H9 (cell line): ENCODE results near the gene AHNAK. TPM values are rescaled to one million over a fixed set of nuclear protein-coding genes. Genes with fewer than 3 reads are reported as not detected.

Experiments
- DNase-seq: peaks from one replicate; pipeline ENCODE4 v3.0.0-alpha.2; 2017
- H2AFZ ChIP-seq: one replicate; pipeline ENCODE4 v1.6.1; 2013; ENCODE audit warnings: mild to moderate bottlenecking, low read length, control low read depth, moderate library complexity
- H2AK5ac ChIP-seq: 2 replicates; pipeline ENCODE4 v1.6.1; 2013; ENCODE audit warnings: low read length, control low read depth, mixed read lengths; ENCODE audit not compliant: insufficient read length
- H2BK120ac ChIP-seq: one replicate; pipeline ENCODE4 v1.6.1; 2013; ENCODE audit warnings: low read depth, mild to moderate bottlenecking, low read length, control low read depth, inconsistent platforms; ENCODE audit not compliant: poor library complexity, severe bottlenecking
- H2BK12ac ChIP-seq: 2 replicates; pipeline ENCODE4 v1.6.1; 2013; ENCODE audit warnings: low read length, control low read depth, mixed read lengths, low read depth; ENCODE audit not compliant: insufficient read length
- H2BK15ac ChIP-seq: 2 replicates; pipeline ENCODE4 v1.6.1; 2013; ENCODE audit warnings: low read depth, low read length, control low read depth
- H2BK20ac ChIP-seq: one replicate; pipeline ENCODE4 v1.6.1; 2013; ENCODE audit warnings: low read depth, mild to moderate bottlenecking, low read length, control low read depth, inconsistent platforms; ENCODE audit not compliant: poor library complexity, severe bottlenecking
- H2BK5ac ChIP-seq: 2 replicates; pipeline ENCODE4 v1.6.1; 2013; ENCODE audit warnings: low read length, control low read depth, mixed read lengths; ENCODE audit not compliant: insufficient read length
- H3K14ac ChIP-seq: 2 replicates; pipeline ENCODE4 v1.6.1; 2013; ENCODE audit warnings: low read length, control low read depth; ENCODE audit not compliant: insufficient read depth
- H3K18ac ChIP-seq: 2 replicates; pipeline ENCODE4 v1.6.1; 2013; ENCODE audit warnings: low read depth, mild to moderate bottlenecking, mixed read lengths, low read length, control low read depth; ENCODE audit not compliant: insufficient read length
- H3K23ac ChIP-seq: 2 replicates; pipeline ENCODE4 v1.6.1; 2013; ENCODE audit warnings: low read length, control low read depth, mixed read lengths, low read depth; ENCODE audit not compliant: insufficient read length
- H3K23me2 ChIP-seq: 2 replicates; pipeline ENCODE4 v1.6.1; 2013; ENCODE audit warnings: low read depth, mild to moderate bottlenecking, mixed read lengths, low read length, control low read depth; ENCODE audit not compliant: insufficient read length, poor library complexity, severe bottlenecking
- H3K27ac ChIP-seq: 2 replicates; pipeline ENCODE4 v1.5.1; 2013; ENCODE audit warnings: low read length, control low read depth, mixed read lengths, low read depth; ENCODE audit not compliant: insufficient read length
- H3K27me3 ChIP-seq: 2 replicates; pipeline ENCODE4 v1.6.1; 2013; ENCODE audit warnings: low read length, control low read depth, inconsistent platforms; ENCODE audit not compliant: insufficient read depth
- H3K4ac ChIP-seq: 2 replicates; pipeline ENCODE4 v1.6.1; 2013; ENCODE audit warnings: low read depth, mild to moderate bottlenecking, control low read depth, inconsistent platforms, low read length, moderate library complexity
- H3K4me1 ChIP-seq: 2 replicates; pipeline ENCODE4 v1.6.1; 2013; ENCODE audit warnings: low read length, control low read depth, inconsistent platforms; ENCODE audit not compliant: insufficient read depth
- H3K4me2 ChIP-seq: 2 replicates; pipeline ENCODE4 v1.6.1; 2013; ENCODE audit warnings: low read length, control low read depth, mixed read lengths; ENCODE audit not compliant: insufficient read length, insufficient read depth
- H3K56ac ChIP-seq: 2 replicates; pipeline ENCODE4 v1.6.1; 2013; ENCODE audit warnings: low read depth, mild to moderate bottlenecking, mixed read lengths, low read length, control low read depth; ENCODE audit not compliant: insufficient read length
- H3K79me1 ChIP-seq: 2 replicates; pipeline ENCODE4 v1.6.1; 2013; ENCODE audit warnings: low read depth, mild to moderate bottlenecking, moderate library complexity, low read length, control low read depth, inconsistent platforms; ENCODE audit not compliant: insufficient read depth, poor library complexity, severe bottlenecking
- H3K79me2 ChIP-seq: 2 replicates; pipeline ENCODE4 v1.6.1; 2013; ENCODE audit warnings: low read length, control low read depth, inconsistent platforms; ENCODE audit not compliant: insufficient read depth
- H3K9ac ChIP-seq: 2 replicates; pipeline ENCODE4 v1.6.1; 2013; ENCODE audit warnings: low read length, control low read depth, mixed read lengths; ENCODE audit not compliant: insufficient read length; ENCODE audit errors: extremely low read depth
- H3K9me3 ChIP-seq: one replicate; pipeline ENCODE4 v1.6.1; 2013; ENCODE audit warnings: low read depth, low read length, inconsistent platforms; ENCODE audit not compliant: control insufficient read depth
- H3T11ph ChIP-seq: one replicate; pipeline ENCODE4 v1.6.1; 2013; ENCODE audit warnings: mild to moderate bottlenecking, low read length, control low read depth, inconsistent platforms
- H4K20me1 ChIP-seq: one replicate; pipeline ENCODE4 v1.6.1; 2013; ENCODE audit not compliant: control insufficient read depth, insufficient read length, insufficient read depth
- H4K5ac ChIP-seq: 2 replicates; pipeline ENCODE4 v1.6.1; 2013; ENCODE audit warnings: low read depth, mild to moderate bottlenecking, mixed read lengths, low read length, control low read depth; ENCODE audit not compliant: insufficient read length
- H4K8ac ChIP-seq: replicated peaks from 2 replicates; pipeline ENCODE4 v1.6.1; 2013; ENCODE audit warnings: low read length, control low read depth, mixed read lengths, low read depth; ENCODE audit not compliant: insufficient read length
- H4K91ac ChIP-seq: 2 replicates; pipeline ENCODE4 v1.6.1; 2013; ENCODE audit warnings: low read depth, mild to moderate bottlenecking, moderate library complexity, mixed read lengths, low read length, control low read depth; ENCODE audit not compliant: insufficient read length
- H3K27ac Mint-ChIP-seq, 3 experiments: 2 replicates in 2 of 3; 3 replicates in 1 of 3; pipeline ENCODE4 v1.8.0; 2020 to 2021; ENCODE audit warnings: mixed read lengths in 3 of 3, mild to moderate bottlenecking in 1 of 3, moderate library complexity in 1 of 3
- H3K27me3 Mint-ChIP-seq: 2 replicates; pipeline ENCODE4 v1.8.0; 2021; ENCODE audit warnings: low read depth, mild to moderate bottlenecking, moderate library complexity, mixed read lengths
- H3K36me3 Mint-ChIP-seq, 3 experiments: 2 replicates in 2 of 3; 3 replicates in 1 of 3; pipeline ENCODE4 v1.8.0; 2020 to 2021; ENCODE audit warnings: low read depth in 3 of 3, mixed read lengths in 3 of 3; ENCODE audit not compliant: insufficient read depth in 1 of 3
- H3K4me1 Mint-ChIP-seq, 2 experiments: 2 replicates each; pipeline ENCODE4 v1.8.0; 2020; ENCODE audit warnings: mixed read lengths in 2 of 2
- H3K4me3 Mint-ChIP-seq, 2 experiments: 2 replicates in 1 of 2; 3 replicates in 1 of 2; pipeline ENCODE4 v1.8.0; 2020 to 2021; ENCODE audit warnings: mild to moderate bottlenecking in 2 of 2, mixed read lengths in 2 of 2, moderate library complexity in 1 of 2
- H3K9me3 Mint-ChIP-seq, 2 experiments: 2 replicates in 1 of 2; 3 replicates in 1 of 2; pipeline ENCODE4 v1.8.0; 2020; ENCODE audit warnings: mild to moderate bottlenecking in 2 of 2, mixed read lengths in 2 of 2, moderate library complexity in 1 of 2
- CTCF ChIP-seq: fragments of 200-600 bp; sonication (generic); conservative IDR thresholded peaks from 3 replicates; pipeline ENCODE4 v1.8.0; 2021; ENCODE audit warnings: antibody characterized with exemption, mild to moderate bottlenecking
- WGBS: extraction: QIAGEN DNeasy Blood & Tissue Kit; methylation state at CpG from one replicate; pipeline ENCODE4 v1.1.7; 2013; ENCODE audit warnings: missing lambda C conversion rate, low lambda C conversion rate, mixed read lengths; ENCODE audit not compliant: insufficient read length; ENCODE audit errors: extremely low coverage; 5-methylcytosine and 5-hydroxymethylcytosine counted together
- total RNA-seq: library from RNA; stranded (reverse); gene quantifications from 2 replicates; pipeline ENCODE4 v1.2.1, GENCODE V29; 2021

Gene AHNAK
- total RNA-seq, 1 experiment from 2014 or later, result 15.2 TPM

- no peak overlapping the region for H3K56ac ChIP-seq
- no peak overlapping the region for H3K27ac ChIP-seq
- H3T11ph ChIP-seq, result no peak overlapping the region
- DNase-seq, result no peak
- H2AFZ ChIP-seq, result no peak overlapping the region
- no peak overlapping the region for H3K18ac ChIP-seq
- no peak overlapping the region for H2BK5ac ChIP-seq
- no peak overlapping the region for H2BK120ac ChIP-seq
- H3K4me1 ChIP-seq, result no peaks in the 10 kb centered on the region; the same call in 1 of the 2 replicates
- Mint-ChIP-seq H3K36me3 (peaks cover 29 to 66% (median 56%) of the 10 kb centered on the region in 3 experiments), H3K9me3 (no peaks in the 10 kb centered on the region), H3K4me3 (peak overlapping the region; percentile 94 to 96), H3K27me3 (no peaks in the 10 kb centered on the region), H3K4me1 (peaks cover 21 to 25% of the 10 kb centered on the region in 2 experiments), H3K27ac (peak overlapping the region; percentile 93 to 96 (median 96); a peak in 5 of 7 replicates)
- H3K4ac ChIP-seq, result no peak overlapping the region
- H3K9ac ChIP-seq, result peak overlapping the region; percentile 27
- no peaks in the 10 kb centered on the region for H3K79me2 ChIP-seq
- no peaks in the 10 kb centered on the region for H3K79me1 ChIP-seq
- H2BK15ac ChIP-seq, result no peak overlapping the region
- H2BK20ac ChIP-seq, result no peak overlapping the region
- peak overlapping the region; percentile 70 for H3K4me2 ChIP-seq
- no peaks in the 10 kb centered on the region for H4K20me1 ChIP-seq
- H3K23me2 ChIP-seq, result peaks cover 5% of the 10 kb centered on the region
- H4K8ac ChIP-seq, result no peak overlapping the region
- no peak for TF ChIP-seq CTCF
- no peak overlapping the region for H4K5ac ChIP-seq
- H4K91ac ChIP-seq, result no peak overlapping the region
- no peaks in the 10 kb centered on the region for H3K9me3 ChIP-seq
- no CpG with 5 or more reads among the region's 17 CpGs for WGBS
- no peak overlapping the region for H2BK12ac ChIP-seq
- no peak overlapping the region for H3K23ac ChIP-seq
- no peaks in the 10 kb centered on the region for H3K27me3 ChIP-seq
- H2AK5ac ChIP-seq, result no peak overlapping the region
- peak overlapping the region; percentile 41 for H3K14ac ChIP-seq
These were observed 45.7 kb upstream of the AHNAK start for GRCh38 chr11:62592146-62592815.
